GM18868 (cell line): ENCODE results near the gene ZNRF2.

ENCODE experiments used
- ATAC-seq: cut with Tn5 transposase; IDR thresholded peaks from one replicate; pipeline ENCODE4 v1.9.1; 2021; ENCODE audit warnings: mild to moderate bottlenecking, moderate library complexity; ENCODE audit not compliant: unreplicated experiment

Gene ZNRF2

GRCh38 chr7:30395676-30396075 lies 111.3 kb downstream of the ZNRF2 start:
- ATAC-seq = no peak

- no peak for ATAC-seq
Observed at GRCh38 chr7:30396389-30396788, 112.0 kb downstream of the ZNRF2 start.

- no peak for ATAC-seq
Observed at GRCh38 chr7:30403477-30403876, 119.1 kb downstream of the ZNRF2 start.

- no peak for ATAC-seq
Observed at GRCh38 chr7:30405179-30405578, 120.8 kb downstream of the ZNRF2 start.

GRCh38 chr7:30406664-30407425 lies 122.4 kb downstream of the ZNRF2 start:
- ATAC-seq = no peak

GRCh38 chr7:30411173-30411572 lies 126.8 kb downstream of the ZNRF2 start:
- ATAC-seq = no peak

DNA sequence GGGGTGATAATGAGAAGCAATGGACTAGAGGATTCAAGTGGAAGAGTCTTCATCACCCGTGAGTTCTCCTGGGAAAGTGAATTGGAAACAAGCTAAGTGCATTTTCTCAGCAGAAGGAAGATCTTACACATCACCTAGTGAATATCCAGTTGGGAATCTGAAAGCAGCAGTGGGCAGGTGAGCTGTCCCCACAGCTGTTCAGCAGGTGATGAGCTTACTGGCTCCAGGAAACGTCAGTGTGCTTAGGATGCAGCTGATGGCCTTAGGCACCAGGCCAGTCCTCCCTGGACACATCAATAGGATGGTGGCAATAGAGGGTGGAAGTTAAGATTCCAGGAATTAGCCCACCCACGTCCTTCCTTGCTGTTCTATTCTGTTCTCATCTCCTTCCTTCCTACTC lies 127.5 kb downstream of the ZNRF2 start:
- no peak for ATAC-seq

GRCh38 chr7:30412782-30413504 lies 128.5 kb downstream of the ZNRF2 start:
- no peak for ATAC-seq

GRCh38 chr7:30413864-30414263 lies 129.5 kb downstream of the ZNRF2 start:
- ATAC-seq = no peak
